CD4-positive, alpha-beta T cell treated with Interleukin-17A for 1 hour (primary cell): ENCODE measurements around the gene PGA4.
"Not testable (repeated sequence)": the region's sequence is repeated elsewhere in the genome, so short reads cannot be mapped to it uniquely, and the experiment has no call there.

Experiments used
- DNase-seq: peaks from one replicate; pipeline ENCODE4 v3.0.0-alpha.2; 2020

PGA4 gene

DNA sequence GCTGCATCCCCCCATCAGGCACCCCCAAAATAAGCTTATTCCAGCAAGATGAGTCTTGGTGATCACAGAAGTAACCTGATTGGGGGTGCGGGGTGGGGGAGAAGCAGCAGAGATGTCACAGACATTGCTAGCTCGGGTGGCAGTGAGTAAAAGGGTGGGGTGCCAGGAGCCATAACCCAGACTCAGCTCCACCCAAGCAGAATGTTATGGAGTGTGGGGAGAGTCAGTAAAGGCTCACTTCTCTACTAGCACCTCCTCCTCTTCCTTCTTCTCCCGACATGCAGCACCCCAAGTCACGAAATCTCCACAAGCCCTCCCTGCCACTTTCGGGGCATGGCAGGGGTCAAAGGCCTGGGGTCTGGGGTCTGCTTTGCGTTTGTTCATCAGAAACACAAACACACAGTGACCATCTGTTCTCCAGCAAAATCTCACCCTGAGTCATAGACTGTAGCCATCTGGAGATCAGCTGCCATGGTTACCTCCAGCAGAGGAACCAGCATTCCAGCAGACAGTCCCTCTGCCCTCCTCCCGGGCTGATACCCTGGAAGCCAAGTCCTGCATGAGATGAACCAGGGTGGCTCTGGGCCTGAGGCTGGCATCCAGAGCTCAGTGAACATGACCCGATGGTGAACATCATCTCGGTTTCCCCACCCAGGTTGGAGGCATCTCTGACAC, 14.4 kb upstream of the PGA4 start:
- not testable (repeated sequence) for DNase-seq

DNA sequence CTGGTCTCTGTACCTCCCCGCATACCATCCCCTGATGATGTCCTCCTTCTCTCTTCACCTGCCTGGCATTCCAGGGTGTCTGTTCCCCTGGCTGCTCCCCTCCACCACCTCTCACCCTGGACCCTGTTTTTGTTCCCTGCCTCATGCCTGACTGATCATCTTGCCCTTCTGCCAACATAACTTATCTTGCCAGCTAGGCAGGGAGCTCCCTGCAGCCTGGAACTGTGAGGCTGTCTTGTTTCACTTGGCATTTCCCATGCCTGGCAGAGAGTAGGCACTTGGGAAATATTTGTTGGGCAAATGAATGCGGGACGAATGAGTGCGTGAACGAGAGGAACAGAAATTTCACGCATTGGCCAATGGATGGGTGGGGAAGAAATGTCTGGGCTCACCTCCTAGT, 11.5 kb upstream of the PGA4 start:
- DNase-seq = not testable (repeated sequence)

DNA sequence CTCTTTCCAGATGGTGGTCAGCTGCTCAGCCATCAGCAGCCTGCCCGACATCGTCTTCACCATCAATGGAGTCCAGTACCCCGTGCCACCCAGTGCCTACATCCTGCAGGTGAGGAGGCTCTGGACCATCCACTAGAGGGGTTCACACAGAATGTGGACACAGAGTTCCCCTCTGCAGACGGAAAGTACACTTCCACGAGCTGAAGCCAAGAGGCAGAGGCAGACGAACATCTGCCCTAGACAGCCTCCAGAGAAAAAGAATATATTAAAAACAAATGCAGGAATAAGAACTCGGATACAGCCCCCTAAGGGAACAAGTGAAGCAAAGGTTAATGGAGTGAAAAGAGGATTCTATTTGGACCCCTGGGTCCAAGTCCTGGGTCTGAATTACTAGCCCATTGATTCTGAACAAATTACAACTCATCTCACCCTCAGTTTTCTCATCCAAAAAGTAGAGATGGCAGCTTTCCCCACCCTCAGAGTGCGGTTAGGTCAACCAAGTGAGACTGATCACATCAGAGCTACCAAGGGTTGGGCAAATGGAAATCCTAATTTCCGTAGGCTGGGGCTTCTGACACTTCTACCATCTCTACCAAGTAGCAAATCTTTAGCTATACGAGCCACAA, 10.7 kb upstream of the PGA4 start:
- DNase-seq = not testable (repeated sequence)

DNA sequence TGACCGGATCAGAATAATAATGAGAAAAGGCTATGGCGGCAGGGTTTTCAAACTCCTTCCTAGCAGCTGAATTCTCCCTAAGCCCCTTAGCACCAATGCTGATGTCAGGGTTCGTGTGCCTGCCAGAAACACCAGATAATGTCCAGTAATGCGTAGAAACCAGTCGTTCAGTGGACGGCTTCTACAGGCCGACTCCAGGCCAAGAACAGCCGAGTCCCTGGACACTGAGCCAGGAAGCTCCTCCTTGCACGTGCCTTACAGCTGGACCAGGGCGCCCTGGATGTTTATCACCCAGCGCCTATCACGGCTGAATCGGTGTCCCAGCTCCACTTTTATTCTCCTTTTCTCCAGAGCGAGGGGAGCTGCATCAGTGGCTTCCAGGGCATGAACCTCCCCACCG, 9.9 kb upstream of the PGA4 start:
- DNase-seq = not testable (repeated sequence)

DNA sequence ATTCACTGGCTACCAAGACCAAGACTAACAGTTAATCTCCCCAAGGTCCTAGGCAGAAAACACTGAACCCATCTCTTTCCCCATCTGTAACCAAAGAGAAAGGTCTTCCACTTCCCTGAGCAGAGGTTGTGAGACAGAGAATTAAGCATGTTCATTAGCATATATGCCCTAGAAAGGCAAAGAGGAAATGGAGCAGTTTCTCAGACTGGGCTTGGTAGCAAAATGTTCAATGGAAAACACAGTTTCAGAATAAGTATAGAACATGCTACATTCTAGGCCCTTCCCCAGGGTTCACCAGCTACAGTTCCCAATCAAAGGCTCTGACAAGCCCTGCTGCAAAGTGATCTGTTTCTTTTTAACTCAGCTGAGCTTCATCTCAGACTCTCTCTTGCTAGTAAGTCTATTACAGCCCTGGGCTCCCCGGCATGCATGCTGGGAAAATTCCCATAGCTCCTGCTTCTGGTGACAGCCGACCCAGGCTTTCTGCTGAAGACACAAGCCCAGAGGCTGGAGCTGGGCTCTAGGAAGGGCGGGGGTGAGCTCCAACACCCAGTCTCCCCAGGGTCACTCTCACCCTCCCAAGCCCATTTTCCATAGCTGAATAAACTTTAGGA, 8.3 kb upstream of the PGA4 start:
- DNase-seq = not testable (repeated sequence)

DNA sequence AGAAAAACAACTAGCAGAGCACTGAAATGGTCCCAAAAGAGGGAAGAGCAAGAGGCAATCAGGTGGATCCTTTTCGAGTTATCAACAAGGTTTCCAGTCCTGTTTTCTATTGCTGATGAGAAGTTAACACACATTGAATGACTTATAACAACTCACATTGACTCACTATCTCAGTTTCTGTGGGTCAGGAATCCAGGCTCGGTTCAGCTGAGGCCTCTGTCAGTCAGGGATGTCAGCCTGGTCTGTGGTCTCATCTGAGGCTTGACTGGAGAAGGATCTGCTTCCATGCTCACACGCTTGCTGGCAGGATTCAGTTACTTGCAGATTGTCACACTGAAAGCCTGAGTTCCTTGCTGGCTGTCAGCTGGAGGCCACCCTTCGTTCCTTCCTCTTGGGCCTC, 3.8 kb upstream of the PGA4 start:
- DNase-seq = not testable (repeated sequence)

DNA sequence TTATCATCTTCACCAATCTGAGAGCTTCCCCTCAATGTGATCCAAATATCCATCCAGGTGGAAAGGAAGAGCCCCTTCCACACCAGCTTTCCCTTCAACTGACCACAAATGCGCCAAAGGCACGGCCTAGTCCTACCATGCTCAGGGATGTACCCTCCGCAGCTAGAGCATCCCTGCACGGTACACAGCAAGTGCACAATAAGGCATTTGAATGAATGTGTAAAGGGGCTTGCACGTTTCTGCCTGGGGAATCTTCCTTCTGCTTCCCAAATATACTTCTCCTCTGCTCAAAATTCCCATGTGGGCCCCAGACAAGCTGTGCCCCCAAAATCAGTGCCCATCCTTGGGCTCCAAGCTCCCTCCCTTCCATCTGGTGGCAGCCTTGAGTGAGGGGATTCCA, 3.1 kb upstream of the PGA4 start:
- DNase-seq = not testable (repeated sequence)

DNA sequence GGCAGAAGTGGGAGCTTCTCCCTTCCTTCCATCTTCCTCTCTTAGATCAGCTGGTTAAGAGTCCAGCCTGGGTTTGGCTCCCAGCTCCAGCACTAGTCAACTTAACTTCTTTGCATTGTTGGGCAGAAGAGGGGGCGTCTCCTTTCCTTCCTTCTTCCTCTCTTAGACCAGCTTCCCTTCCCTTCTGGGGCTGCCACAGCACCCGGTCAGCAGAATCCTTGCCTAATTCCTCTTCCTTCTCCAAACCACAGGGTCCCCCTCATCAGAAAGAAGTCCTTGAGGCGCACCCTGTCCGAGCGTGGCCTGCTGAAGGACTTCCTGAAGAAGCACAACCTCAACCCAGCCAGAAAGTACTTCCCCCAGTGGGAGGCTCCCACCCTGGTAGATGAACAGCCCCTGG, 545 bp downstream of the PGA4 start:
- DNase-seq = not testable (repeated sequence)

DNA sequence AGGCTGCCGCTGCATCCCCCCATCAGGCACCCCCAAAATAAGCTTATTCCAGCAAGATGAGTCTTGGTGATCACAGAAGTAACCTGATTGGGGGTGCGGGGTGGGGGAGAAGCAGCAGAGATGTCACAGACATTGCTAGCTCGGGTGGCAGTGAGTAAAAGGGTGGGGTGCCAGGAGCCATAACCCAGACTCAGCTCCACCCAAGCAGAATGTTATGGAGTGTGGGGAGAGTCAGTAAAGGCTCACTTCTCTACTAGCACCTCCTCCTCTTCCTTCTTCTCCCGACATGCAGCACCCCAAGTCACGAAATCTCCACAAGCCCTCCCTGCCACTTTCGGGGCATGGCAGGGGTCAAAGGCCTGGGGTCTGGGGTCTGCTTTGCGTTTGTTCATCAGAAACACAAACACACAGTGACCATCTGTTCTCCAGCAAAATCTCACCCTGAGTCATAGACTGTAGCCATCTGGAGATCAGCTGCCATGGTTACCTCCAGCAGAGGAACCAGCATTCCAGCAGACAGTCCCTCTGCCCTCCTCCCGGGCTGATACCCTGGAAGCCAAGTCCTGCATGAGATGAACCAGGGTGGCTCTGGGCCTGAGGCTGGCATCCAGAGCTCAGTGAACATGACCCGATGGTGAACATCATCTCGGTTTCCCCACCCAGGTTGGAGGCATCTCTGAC, 4.5 kb downstream of the PGA4 start:
- not testable (repeated sequence) for DNase-seq

DNA sequence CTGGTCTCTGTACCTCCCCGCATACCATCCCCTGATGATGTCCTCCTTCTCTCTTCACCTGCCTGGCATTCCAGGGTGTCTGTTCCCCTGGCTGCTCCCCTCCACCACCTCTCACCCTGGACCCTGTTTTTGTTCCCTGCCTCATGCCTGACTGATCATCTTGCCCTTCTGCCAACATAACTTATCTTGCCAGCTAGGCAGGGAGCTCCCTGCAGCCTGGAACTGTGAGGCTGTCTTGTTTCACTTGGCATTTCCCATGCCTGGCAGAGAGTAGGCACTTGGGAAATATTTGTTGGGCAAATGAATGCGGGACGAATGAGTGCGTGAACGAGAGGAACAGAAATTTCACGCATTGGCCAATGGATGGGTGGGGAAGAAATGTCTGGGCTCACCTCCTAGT, 7.3 kb downstream of the PGA4 start:
- not testable (repeated sequence) for DNase-seq

DNA sequence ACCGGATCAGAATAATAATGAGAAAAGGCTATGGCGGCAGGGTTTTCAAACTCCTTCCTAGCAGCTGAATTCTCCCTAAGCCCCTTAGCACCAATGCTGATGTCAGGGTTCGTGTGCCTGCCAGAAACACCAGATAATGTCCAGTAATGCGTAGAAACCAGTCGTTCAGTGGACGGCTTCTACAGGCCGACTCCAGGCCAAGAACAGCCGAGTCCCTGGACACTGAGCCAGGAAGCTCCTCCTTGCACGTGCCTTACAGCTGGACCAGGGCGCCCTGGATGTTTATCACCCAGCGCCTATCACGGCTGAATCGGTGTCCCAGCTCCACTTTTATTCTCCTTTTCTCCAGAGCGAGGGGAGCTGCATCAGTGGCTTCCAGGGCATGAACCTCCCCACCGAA, 8.9 kb downstream of the PGA4 start:
- DNase-seq = not testable (repeated sequence)

DNA sequence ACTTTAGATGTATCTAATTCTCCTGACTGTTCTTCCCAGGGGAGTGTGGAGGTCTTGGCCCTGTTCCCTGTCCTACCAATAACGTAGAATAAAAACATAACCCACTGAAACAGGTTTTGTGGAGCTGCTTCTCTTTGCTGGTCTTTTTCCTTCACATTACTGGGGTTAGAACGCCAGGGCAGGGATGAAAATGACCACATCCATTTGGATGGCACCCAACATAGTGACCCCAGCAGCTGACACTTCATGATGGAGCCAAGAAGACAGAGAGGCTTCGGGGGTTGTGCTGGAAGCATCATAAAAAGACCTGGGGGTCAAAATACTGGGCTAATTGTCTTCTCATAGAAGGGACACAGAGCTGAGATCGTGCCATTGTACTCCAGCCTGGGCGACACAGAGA, 9.4 kb downstream of the PGA4 start:
- not testable (repeated sequence) for DNase-seq

DNA sequence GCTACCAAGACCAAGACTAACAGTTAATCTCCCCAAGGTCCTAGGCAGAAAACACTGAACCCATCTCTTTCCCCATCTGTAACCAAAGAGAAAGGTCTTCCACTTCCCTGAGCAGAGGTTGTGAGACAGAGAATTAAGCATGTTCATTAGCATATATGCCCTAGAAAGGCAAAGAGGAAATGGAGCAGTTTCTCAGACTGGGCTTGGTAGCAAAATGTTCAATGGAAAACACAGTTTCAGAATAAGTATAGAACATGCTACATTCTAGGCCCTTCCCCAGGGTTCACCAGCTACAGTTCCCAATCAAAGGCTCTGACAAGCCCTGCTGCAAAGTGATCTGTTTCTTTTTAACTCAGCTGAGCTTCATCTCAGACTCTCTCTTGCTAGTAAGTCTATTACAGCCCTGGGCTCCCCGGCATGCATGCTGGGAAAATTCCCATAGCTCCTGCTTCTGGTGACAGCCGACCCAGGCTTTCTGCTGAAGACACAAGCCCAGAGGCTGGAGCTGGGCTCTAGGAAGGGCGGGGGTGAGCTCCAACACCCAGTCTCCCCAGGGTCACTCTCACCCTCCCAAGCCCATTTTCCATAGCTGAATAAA, 10.5 kb downstream of the PGA4 start:
- DNase-seq = not testable (repeated sequence)

DNA sequence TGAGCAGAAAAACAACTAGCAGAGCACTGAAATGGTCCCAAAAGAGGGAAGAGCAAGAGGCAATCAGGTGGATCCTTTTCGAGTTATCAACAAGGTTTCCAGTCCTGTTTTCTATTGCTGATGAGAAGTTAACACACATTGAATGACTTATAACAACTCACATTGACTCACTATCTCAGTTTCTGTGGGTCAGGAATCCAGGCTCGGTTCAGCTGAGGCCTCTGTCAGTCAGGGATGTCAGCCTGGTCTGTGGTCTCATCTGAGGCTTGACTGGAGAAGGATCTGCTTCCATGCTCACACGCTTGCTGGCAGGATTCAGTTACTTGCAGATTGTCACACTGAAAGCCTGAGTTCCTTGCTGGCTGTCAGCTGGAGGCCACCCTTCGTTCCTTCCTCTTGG, 15.0 kb downstream of the PGA4 start:
- not testable (repeated sequence) for DNase-seq

DNA sequence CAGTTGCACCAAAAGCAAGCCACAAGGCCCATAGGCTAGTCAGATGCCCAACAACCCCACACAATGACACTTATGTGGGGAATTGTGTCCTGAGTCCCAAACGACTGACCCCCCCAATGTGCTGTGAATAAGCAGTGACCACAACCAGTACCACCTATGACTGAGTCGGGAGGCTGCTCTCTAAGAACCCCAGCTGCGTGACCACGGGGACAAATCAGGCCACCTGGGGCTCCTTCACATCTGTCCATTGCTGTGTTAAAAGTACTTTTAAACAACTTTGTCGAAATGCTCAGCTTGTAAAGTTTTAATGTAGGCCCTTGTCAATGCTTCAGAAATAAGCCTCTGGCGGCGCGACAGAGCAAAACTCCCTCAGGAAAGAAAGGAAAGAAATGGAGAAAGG, 18.1 kb downstream of the PGA4 start:
- not testable (repeated sequence) for DNase-seq

DNA sequence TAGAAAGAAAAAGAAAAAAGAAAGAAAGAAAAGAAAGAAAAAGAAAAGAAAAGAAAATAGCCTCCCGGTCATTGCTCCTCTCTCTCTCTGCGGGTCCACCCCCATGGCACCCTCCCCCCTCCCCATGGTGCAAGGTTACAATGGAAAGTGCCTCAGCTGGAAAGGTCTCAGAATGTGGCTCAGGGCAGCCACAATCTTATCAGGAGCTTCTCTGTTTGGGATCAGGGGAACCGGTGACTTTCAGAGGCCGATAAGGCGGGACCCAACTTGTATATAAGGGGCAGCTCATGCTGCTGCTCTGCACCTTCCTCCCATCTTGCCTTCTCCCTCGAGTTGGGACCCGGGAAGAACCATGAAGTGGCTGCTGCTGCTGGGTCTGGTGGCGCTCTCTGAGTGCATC, 18.7 kb downstream of the PGA4 start, which contains the start of gene PGA5:
Gene PGA5 (plus strand): TSS at position 301 of the 400 bp plus-strand sequence. CDS start 52 bp downstream, at position 353.
- not testable (repeated sequence) for DNase-seq

DNA sequence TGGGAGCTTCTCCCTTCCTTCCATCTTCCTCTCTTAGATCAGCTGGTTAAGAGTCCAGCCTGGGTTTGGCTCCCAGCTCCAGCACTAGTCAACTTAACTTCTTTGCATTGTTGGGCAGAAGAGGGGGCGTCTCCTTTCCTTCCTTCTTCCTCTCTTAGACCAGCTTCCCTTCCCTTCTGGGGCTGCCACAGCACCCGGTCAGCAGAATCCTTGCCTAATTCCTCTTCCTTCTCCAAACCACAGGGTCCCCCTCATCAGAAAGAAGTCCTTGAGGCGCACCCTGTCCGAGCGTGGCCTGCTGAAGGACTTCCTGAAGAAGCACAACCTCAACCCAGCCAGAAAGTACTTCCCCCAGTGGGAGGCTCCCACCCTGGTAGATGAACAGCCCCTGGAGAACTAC, 19.4 kb downstream of the PGA4 start:
- not testable (repeated sequence) for DNase-seq

DNA sequence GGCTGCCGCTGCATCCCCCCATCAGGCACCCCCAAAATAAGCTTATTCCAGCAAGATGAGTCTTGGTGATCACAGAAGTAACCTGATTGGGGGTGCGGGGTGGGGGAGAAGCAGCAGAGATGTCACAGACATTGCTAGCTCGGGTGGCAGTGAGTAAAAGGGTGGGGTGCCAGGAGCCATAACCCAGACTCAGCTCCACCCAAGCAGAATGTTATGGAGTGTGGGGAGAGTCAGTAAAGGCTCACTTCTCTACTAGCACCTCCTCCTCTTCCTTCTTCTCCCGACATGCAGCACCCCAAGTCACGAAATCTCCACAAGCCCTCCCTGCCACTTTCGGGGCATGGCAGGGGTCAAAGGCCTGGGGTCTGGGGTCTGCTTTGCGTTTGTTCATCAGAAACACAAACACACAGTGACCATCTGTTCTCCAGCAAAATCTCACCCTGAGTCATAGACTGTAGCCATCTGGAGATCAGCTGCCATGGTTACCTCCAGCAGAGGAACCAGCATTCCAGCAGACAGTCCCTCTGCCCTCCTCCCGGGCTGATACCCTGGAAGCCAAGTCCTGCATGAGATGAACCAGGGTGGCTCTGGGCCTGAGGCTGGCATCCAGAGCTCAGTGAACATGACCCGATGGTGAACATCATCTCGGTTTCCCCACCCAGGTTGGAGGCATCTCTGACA, 23.3 kb downstream of the PGA4 start:
- not testable (repeated sequence) for DNase-seq

DNA sequence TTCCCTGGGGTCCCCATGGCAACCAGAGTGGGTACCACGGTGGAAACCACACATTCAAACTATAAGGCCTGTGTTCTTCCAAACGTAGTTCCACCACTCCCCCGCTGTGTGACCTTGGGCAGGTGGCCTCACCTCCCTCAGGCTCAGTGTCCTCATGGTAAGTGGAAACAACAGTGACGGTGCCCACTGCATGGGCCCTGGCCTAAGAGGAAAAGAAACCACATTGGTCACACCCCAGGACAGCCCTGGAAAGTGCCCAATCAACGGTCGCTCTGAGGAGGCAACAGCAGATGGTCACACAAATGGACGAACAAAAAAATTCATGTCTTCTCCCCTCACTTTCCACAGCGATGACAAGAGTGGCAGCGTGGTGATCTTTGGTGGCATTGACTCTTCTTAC, 25.9 kb downstream of the PGA4 start:
- DNase-seq = not testable (repeated sequence)

DNA sequence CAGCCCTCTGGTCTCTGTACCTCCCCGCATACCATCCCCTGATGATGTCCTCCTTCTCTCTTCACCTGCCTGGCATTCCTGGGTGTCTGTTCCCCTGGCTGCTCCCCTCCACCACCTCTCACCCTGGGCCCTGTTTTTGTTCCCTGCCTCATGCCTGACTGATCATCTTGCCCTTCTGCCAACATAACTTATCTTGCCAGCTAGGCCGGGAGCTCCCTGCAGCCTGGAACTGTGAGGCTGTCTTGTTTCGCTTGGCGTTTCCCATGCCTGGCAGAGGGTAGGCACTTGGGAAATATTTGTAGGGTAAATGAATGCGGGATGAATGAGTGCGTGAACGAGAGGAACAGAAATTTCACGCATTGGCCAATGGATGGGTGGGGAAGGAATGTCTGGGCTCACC, 27.1 kb downstream of the PGA4 start:
- not testable (repeated sequence) for DNase-seq

DNA sequence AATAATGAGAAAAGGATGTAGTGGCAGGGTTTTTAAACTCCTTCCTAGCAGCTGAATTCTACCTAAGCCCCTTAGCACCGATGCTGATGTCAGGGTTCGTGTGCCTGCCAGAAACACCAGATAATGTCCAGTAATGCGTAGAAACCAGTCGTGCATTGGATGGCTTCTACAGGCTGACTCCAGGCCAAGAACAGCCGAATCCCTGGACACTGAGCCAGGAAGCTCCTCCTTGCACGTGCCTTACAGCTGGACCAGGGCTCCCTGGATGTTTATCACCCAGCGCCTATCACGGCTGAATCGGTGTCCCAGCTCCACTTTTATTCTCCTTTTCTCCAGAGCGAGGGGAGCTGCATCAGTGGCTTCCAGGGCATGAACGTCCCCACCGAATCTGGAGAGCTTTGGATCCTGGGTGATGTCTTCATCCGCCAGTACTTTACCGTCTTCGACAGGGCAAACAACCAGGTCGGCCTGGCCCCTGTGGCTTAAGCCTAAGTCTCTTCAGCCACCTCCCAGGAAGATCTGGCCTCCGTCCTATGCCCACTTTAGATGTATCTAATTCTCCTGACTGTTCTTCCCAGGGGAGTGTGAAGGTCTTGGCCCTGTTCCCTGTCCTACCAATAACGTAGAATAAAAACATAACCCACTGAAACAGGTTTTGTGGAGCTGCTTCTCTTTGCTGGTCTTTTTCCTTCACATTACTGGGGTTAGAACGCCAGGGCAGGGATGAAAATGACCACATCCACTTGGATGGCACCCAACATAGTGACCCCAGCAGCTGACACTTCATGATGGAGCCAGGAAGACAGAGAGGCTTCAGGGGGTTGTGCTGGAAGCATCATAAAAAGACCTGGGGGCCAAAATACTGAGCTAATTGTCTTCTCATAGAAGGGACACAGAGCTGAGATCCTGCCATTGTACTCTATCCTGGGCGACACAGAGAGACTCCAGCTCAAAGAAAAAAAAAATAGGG, 28.9 kb downstream of the PGA4 start:
- not testable (repeated sequence) for DNase-seq
